Central memory CD4-positive, alpha-beta T cell (primary cell): ENCODE measurements around the gene PTBP2.

Experiments used
- DNase-seq: peaks from one replicate; pipeline ENCODE4 v3.0.0; 2022

Gene PTBP2

GRCh38 chr1:96825231-96825630 lies 103.6 kb downstream of the PTBP2 start:
- no peak for DNase-seq

DNA sequence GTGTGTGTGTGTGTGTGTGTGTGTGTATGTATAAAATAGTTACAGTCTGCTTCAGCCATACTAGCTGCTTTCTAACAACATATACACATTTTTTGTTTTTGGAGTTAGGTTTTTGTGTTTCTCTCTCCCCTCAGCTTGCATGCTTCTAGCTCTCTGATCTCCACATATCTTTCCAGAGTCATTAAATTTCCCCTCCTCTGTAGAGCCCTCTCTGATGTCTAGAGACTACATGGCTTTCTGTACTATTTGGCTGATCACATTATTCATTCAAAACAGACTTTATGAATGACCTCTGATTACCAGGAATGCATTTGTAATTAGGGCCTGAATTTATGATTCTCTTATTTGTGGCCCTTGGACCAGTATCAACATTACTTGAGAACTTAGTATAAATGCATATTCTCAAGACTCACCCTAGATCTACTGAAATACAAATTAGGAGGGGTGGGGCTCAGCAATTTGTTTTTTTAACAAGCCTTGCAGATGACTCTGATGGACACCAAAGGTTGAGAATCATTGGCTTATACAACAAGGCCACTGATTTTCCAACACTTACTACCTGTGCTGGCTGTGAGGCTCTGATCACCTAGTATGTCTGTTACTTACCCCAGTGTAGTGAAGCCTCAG lies 104.5 kb downstream of the PTBP2 start:
- no peak for DNase-seq

- DNase-seq = no peak
Observed at GRCh38 chr1:96833376-96833775, 111.8 kb downstream of the PTBP2 start.

DNA sequence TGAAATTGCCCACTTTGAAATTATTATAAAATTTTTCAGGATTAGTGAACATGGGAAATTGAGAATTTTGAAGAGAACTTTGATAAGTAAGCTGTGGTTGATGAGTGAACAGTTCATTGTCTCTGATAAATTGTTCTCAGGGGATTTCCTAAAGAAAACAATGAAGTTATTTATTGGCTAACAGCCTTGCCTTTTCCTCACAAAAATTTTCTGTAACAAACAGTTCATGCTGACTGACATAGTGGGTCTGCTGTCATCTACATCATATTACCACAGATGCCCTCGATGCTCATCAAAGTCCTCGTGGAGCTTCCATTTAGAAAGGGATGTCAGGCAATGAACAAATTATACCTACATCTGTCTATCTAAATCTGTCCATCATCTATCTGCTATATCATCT lies 113.4 kb downstream of the PTBP2 start:
- DNase-seq = no peak

DNA sequence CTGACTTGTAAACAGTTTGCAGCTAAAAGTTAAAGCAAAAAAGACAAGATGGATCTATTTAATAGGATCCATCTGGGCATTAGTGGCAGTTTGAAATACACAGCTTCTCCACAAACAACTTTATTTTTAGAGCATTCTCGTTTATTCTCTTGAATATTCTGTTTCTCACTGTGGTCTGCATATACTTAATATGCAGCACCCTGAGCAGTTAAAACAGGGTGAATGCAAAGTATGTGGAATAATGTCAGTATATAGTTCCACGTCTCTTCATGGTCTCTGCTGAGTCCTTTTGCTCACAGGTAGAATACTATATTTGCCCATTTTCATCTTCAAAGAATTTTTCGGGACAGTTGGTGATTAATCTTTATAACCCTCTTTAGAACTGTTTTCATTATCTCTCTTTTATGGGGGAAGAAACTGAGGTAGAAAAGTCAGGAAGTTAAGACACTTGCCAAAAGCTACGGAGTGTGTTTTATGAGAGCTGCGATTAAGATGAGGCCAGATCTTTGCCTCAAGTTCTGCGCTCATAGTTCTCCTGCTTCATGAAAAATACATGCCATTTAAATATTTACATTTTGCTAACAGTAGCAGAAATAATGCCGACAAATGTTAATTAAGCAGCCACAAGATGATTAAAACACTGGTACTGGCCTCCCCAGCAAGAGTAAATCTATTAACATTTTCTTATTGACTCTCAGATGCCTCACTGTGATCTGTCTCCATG lies 115.6 kb downstream of the PTBP2 start:
- no peak for DNase-seq

GRCh38 chr1:96837781-96838216 lies 116.2 kb downstream of the PTBP2 start:
- no peak for DNase-seq

- DNase-seq = no peak
Observed at GRCh38 chr1:96840396-96840795, 118.8 kb downstream of the PTBP2 start.

- DNase-seq = no peak
Observed at GRCh38 chr1:96842215-96842614, 120.6 kb downstream of the PTBP2 start.

GRCh38 chr1:96843196-96843595 lies 121.6 kb downstream of the PTBP2 start:
- DNase-seq = no peak

GRCh38 chr1:96843601-96844000 lies 122.0 kb downstream of the PTBP2 start:
- DNase-seq = no peak

GRCh38 chr1:96845464-96845863 lies 123.9 kb downstream of the PTBP2 start:
- no peak for DNase-seq

- DNase-seq = no peak
Observed at GRCh38 chr1:96861836-96862235, 140.3 kb downstream of the PTBP2 start.

DNA sequence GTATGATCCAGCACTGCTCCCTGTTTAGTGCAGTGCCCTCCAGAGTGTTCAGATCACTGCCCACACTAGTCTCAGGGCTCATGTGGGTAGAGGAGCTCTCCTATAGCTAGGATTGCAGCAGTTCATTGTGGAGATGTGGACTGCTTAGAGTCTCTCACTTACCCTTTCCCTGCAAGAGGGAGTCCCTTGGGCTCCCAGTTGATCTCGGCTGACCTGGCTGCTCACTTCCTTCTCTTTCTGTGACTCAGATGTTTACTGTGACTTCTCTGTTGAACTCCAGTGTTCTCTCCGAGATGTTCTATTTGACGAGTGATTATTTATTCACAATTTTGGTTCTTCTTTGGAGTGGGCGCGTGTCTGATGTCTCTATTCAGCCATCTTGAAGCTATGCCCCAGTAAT lies 141.9 kb downstream of the PTBP2 start:
- no peak for DNase-seq
